CD4-positive, alpha-beta T cell treated with Interleukin-21 for 1 hour (primary cell): ENCODE data around the gene DHX40.
A peak's percentile ranks its signal among the peaks of the same experiment; 100 is the strongest.
"Not testable (repeated sequence)": the region's sequence is repeated elsewhere in the genome, so short reads cannot be mapped to it uniquely, and the experiment has no call there.

Experiments
- DNase-seq: peaks from one replicate; pipeline ENCODE4 v3.0.0-alpha.2; 2020

Gene DHX40

GRCh38 chr17:59633658-59634359 lies 68.4 kb downstream of the DHX40 start:
- no peak for DNase-seq

GRCh38 chr17:59634632-59635541 lies 69.5 kb downstream of the DHX40 start:
- no peak for DNase-seq

GRCh38 chr17:59637611-59638310 lies 72.4 kb downstream of the DHX40 start:
- DNase-seq = no peak

GRCh38 chr17:59638553-59638952 lies 73.1 kb downstream of the DHX40 start:
- no peak for DNase-seq

GRCh38 chr17:59641799-59642484 lies 76.5 kb downstream of the DHX40 start:
- DNase-seq = peak; percentile 34

- DNase-seq = no peak
These were observed 77.2 kb downstream of the DHX40 start for GRCh38 chr17:59642565-59642964.

GRCh38 chr17:59643159-59644140 lies 78.0 kb downstream of the DHX40 start:
- DNase-seq = no peak

GRCh38 chr17:59647288-59647687 lies 81.9 kb downstream of the DHX40 start:
- DNase-seq = no peak

- DNase-seq = no peak
These were observed 84.5 kb downstream of the DHX40 start for GRCh38 chr17:59649886-59650285.

- no peak for DNase-seq
These were observed 85.2 kb downstream of the DHX40 start for GRCh38 chr17:59650642-59651041.

GRCh38 chr17:59651346-59651745 lies 85.9 kb downstream of the DHX40 start:
- DNase-seq = peak; percentile 13

GRCh38 chr17:59652119-59652518 lies 86.7 kb downstream of the DHX40 start:
- no peak for DNase-seq

GRCh38 chr17:59656624-59657023 lies 91.2 kb downstream of the DHX40 start:
- not testable (repeated sequence) for DNase-seq
